Smooth muscle cell (in vitro differentiated cells): ENCODE data around the gene KIAA0513. TPM values are rescaled to one million over a fixed set of nuclear protein-coding genes. Genes with fewer than 3 reads are reported as not detected.

Source experiments
- DNase-seq: peaks from one replicate; lab custom pipeline; 2025; ENCODE audit not compliant: unreplicated experiment; lab: John Stamatoyannopoulos, UW
- H2AFZ ChIP-seq: fragments of 200-600 bp; sonication (generic); 2 replicates; pipeline ENCODE4 v1.6.0; 2016; ENCODE audit warnings: antibody characterized with exemption, low read depth, mild to moderate bottlenecking
- H3F3A ChIP-seq: fragments of 200-600 bp; sonication (generic); 2 replicates; pipeline ENCODE4 v1.6.0; 2017; ENCODE audit warnings: antibody characterized with exemption, low read depth
- H3K27ac ChIP-seq: fragments of 200-600 bp; sonication (generic); 2 replicates; pipeline ENCODE4 v1.5.1; 2016; ENCODE audit warnings: low read depth, mild to moderate bottlenecking
- H3K27me3 ChIP-seq: fragments of 200-600 bp; sonication (generic); 2 replicates; pipeline ENCODE4 v1.6.1; 2016; ENCODE audit warnings: low read depth, mild to moderate bottlenecking
- H3K36me3 ChIP-seq: fragments of 200-600 bp; sonication (generic); 2 replicates; pipeline ENCODE4 v1.5.1; 2016; ENCODE audit warnings: low read depth
- H3K4me1 ChIP-seq: fragments of 200-600 bp; sonication (generic); 2 replicates; pipeline ENCODE4 v1.5.1; 2016; ENCODE audit warnings: low read depth
- H3K4me2 ChIP-seq: fragments of 200-600 bp; sonication (generic); 2 replicates; pipeline ENCODE4 v1.6.0; 2016; ENCODE audit warnings: mild to moderate bottlenecking
- H3K4me3 ChIP-seq: fragments of 200-600 bp; sonication (generic); 2 replicates; pipeline ENCODE4 v1.5.1; 2016; ENCODE audit warnings: mild to moderate bottlenecking
- H3K79me2 ChIP-seq: fragments of 200-600 bp; sonication (generic); 2 replicates; pipeline ENCODE4 v1.6.0; 2016; ENCODE audit warnings: low read depth, mild to moderate bottlenecking
- H3K9ac ChIP-seq: fragments of 200-600 bp; sonication (generic); 2 replicates; pipeline ENCODE4 v1.6.0; 2016; ENCODE audit warnings: low read depth
- H3K9me3 ChIP-seq: fragments of 200-600 bp; sonication (generic); replicated peaks from 2 replicates; pipeline ENCODE4 v1.5.1; 2016; ENCODE audit warnings: low read depth
- H4K20me1 ChIP-seq: fragments of 200-600 bp; sonication (generic); 2 replicates; pipeline ENCODE4 v1.6.0; 2016; ENCODE audit warnings: low read depth
- CTCF ChIP-seq: fragments of 200-600 bp; sonication (generic); IDR thresholded peaks from 2 replicates; pipeline ENCODE4 v1.5.1; 2017; ENCODE audit warnings: borderline replicate concordance, mild to moderate bottlenecking, antibody characterized with exemption; ENCODE audit not compliant: insufficient read depth, poor library complexity, severe bottlenecking
- WGBS: methylation state at CpG from one replicate; pipeline ENCODE4 v1.1.7; 2016; ENCODE audit warnings: low lambda C conversion rate; 5-methylcytosine and 5-hydroxymethylcytosine counted together
- polyA plus RNA-seq: library from polyadenylated mRNA; unstranded; fragments of >200 nt; fragmentation: Nextera tagmentation; extraction: Ambion mirVana; gene quantifications from 2 replicates; pipeline ENCODE4 v1.2.1, GENCODE V29; 2016
- total RNA-seq: library from RNA; depleted of rRNA; stranded (reverse); fragments of >200 nt; gene quantifications from 2 replicates; pipeline ENCODE4 v1.2.3, GENCODE V29; 2014

The KIAA0513 gene
- total and polyA plus RNA-seq, 2 experiments from 2014 or later, result 3.2 to 3.3 TPM

GRCh38 chr16:84992717-84993075 lies 34.9 kb upstream of the KIAA0513 start:
- Histone ChIP-seq H3K4me2 (no peak overlapping the region), H2AFZ (no peak overlapping the region), H3K27ac (no peak overlapping the region), H3F3A (peaks cover 22% of the 10 kb centered on the region), H4K20me1 (peaks cover 66% of the 10 kb centered on the region), H3K4me1 (peaks cover 5% of the 10 kb centered on the region), H3K27me3 (no peaks in the 10 kb centered on the region), H3K9ac (no peak overlapping the region), H3K36me3 (no peaks in the 10 kb centered on the region), H3K4me3 (no peak overlapping the region), H3K9me3 (no peaks in the 10 kb centered on the region), H3K79me2 (peaks cover 70% of the 10 kb centered on the region)
- DNase-seq, result no peak
- no peak for TF ChIP-seq CTCF
- 90% methylated on average over 3 of the region's 3 CpGs for WGBS

- no peak overlapping the region for H2AFZ ChIP-seq
- peak overlapping the region; percentile 99 for H3K27ac ChIP-seq
- H3K9ac ChIP-seq, result peak overlapping the region; percentile 92
- peaks cover 5% of the 10 kb centered on the region for H3K4me1 ChIP-seq
- H3K27me3 ChIP-seq, result no peaks in the 10 kb centered on the region
- peaks cover 76% of the 10 kb centered on the region for H3K79me2 ChIP-seq
- H3K4me2 ChIP-seq, result no peak overlapping the region
- H3F3A ChIP-seq, result peaks cover 22% of the 10 kb centered on the region
- H3K4me3 ChIP-seq, result no peak overlapping the region
- WGBS, result 92% methylated on average over 8 of the region's 8 CpGs
- no peaks in the 10 kb centered on the region for H3K9me3 ChIP-seq
- no peak for DNase-seq
- TF ChIP-seq CTCF, result no peak
- peaks cover 62% of the 10 kb centered on the region for H4K20me1 ChIP-seq
- no peaks in the 10 kb centered on the region for H3K36me3 ChIP-seq
Measured at GRCh38 chr16:84993926-84994325, 33.7 kb upstream of the KIAA0513 start.

GRCh38 chr16:84995663-84996062 lies 31.9 kb upstream of the KIAA0513 start:
- TF ChIP-seq CTCF, result no peak
- H3K4me2 ChIP-seq, result peak overlapping the region; percentile 54
- H3K27ac ChIP-seq, result peak overlapping the region; percentile 99
- H2AFZ ChIP-seq, result no peak overlapping the region
- H3K4me3 ChIP-seq, result no peak overlapping the region
- H3K79me2 ChIP-seq, result peaks cover 87% of the 10 kb centered on the region
- H3K27me3 ChIP-seq, result no peaks in the 10 kb centered on the region
- peaks cover 22% of the 10 kb centered on the region for H3F3A ChIP-seq
- no peak for DNase-seq
- peaks cover 63% of the 10 kb centered on the region for H4K20me1 ChIP-seq
- no peaks in the 10 kb centered on the region for H3K9me3 ChIP-seq
- H3K36me3 ChIP-seq, result no peaks in the 10 kb centered on the region
- no peak overlapping the region for H3K9ac ChIP-seq
- H3K4me1 ChIP-seq, result peaks cover 5% of the 10 kb centered on the region
- WGBS, result 97% methylated on average over 8 of the region's 8 CpGs

GRCh38 chr16:84996365-84996764 lies 31.2 kb upstream of the KIAA0513 start:
- Histone ChIP-seq H2AFZ (no peak overlapping the region), H3K9me3 (no peaks in the 10 kb centered on the region), H3K9ac (no peak overlapping the region), H3K4me3 (no peak overlapping the region), H3K4me1 (peaks cover 5% of the 10 kb centered on the region), H4K20me1 (peaks cover 64% of the 10 kb centered on the region), H3K27ac (peak overlapping the region; percentile 99), H3F3A (peaks cover 27% of the 10 kb centered on the region), H3K36me3 (no peaks in the 10 kb centered on the region), H3K27me3 (no peaks in the 10 kb centered on the region), H3K79me2 (peaks cover 88% of the 10 kb centered on the region), H3K4me2 (no peak overlapping the region)
- DNase-seq, result no peak
- no peak for TF ChIP-seq CTCF
- WGBS, result 98% methylated on average over 11 of the region's 11 CpGs
